Vagina (tissue), 2 donors: Measurements from ENCODE around the gene PANK1.

Experiments used
- POLR2A ChIP-seq, 2 donors: fragments of 450-650 bp; IDR thresholded peaks; one replicate each; pipeline ENCODE4 v1.6.1; 2017; ENCODE audit warnings: antibody characterized with exemption in 2 of 2, mild to moderate bottlenecking in 2 of 2, moderate library complexity in 2 of 2
- POLR2AphosphoS5 ChIP-seq, 2 donors: sonication (generic); formaldehyde crosslinking; IDR thresholded peaks; one replicate each; pipeline ENCODE4 v1.9.0; 2017; ENCODE audit warnings: antibody characterized with exemption in 2 of 2, mild to moderate bottlenecking in 2 of 2, low read depth in 1 of 2; ENCODE audit not compliant: insufficient read depth in 1 of 2

DNA sequence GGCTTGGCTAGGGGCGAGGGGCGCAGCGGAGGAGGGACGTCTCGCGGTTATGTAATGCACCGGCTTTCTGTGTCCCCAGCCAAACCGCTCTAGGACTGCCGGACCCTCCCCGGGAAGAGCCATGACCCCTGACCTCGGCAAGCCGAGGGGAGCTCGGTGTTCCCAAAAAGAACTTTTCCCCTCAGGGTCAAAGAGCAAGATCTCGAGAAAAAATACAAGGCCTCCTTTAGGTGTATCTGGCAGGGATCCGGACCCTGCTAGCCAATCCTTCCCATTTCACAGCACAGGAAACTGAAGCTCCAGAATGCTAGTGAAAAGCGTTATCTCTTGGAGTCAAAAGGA lies 109.1 kb downstream of the PANK1 start:
- TF ChIP-seq POLR2AphosphoS5 (IDR thresholded peaks at IDR 0.05; ENCODE audit: insufficient read depth in 1 of 2, low read depth in 1 of 2) (no peak), POLR2A (IDR thresholded peaks at IDR 0.05) (no peak)
